Right renal pelvis (tissue), 4 donors: Measurements from ENCODE around the gene KLHDC10. TPM values are rescaled to one million over a fixed set of nuclear protein-coding genes. Genes with fewer than 3 reads are reported as not detected.
"Not testable (repeated sequence)": the region's sequence is repeated elsewhere in the genome, so short reads cannot be mapped to it uniquely, and the experiment has no call there.

Experiments used
- DNase-seq, 4 donors: peaks; one replicate each; pipeline ENCODE4 v3.0.0-alpha.2; 2013; ENCODE audit warnings: low read depth in 4 of 4, low spot score in 3 of 4, missing footprints in 1 of 4
- polyA plus RNA-seq, 4 donors: library from polyadenylated mRNA; unstranded; fragments of 120-200 nt; gene quantifications; one replicate each; pipeline ENCODE4 v1.2.1, GENCODE V29; 2013; ENCODE audit not compliant: insufficient read length in 4 of 4

The KLHDC10 gene
- polyA plus RNA-seq, 4 donors: 45.9 to 55.7 (median 51.6) TPM

GRCh38 chr7:130139193-130139960, 69.0 kb downstream of the KLHDC10 start:
- DNase-seq: no peak

DNA sequence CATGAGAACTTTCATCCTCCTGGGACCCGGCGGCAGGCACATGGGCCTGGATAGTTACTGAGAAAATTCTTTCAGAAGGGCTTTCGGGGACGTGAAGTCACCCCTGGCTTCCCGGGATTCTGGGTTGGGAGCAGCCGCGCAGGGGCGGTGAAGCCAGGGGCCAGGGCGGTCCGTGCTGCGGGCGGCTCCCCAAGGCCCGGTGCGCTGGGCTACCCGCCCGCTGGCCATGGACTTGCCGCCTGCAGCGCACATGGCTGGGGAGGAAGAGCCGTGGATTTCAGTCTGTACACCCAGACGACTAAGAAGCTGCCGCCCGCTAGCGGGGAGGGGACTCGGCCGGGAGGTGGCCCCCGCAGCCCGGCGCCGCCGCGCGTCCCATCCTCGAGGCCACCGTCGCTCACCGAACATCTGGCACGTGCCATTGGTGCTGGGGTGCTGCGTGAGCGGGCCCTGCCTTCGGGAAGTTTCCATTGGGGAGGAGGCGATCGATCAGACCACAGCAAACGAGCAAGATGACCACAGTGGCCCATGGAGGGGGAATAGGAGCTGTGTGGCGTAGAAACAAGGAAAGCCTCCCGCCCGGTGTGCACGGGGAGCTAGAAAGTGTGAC, 70.3 kb downstream of the KLHDC10 start:
- no peak for DNase-seq

DNA sequence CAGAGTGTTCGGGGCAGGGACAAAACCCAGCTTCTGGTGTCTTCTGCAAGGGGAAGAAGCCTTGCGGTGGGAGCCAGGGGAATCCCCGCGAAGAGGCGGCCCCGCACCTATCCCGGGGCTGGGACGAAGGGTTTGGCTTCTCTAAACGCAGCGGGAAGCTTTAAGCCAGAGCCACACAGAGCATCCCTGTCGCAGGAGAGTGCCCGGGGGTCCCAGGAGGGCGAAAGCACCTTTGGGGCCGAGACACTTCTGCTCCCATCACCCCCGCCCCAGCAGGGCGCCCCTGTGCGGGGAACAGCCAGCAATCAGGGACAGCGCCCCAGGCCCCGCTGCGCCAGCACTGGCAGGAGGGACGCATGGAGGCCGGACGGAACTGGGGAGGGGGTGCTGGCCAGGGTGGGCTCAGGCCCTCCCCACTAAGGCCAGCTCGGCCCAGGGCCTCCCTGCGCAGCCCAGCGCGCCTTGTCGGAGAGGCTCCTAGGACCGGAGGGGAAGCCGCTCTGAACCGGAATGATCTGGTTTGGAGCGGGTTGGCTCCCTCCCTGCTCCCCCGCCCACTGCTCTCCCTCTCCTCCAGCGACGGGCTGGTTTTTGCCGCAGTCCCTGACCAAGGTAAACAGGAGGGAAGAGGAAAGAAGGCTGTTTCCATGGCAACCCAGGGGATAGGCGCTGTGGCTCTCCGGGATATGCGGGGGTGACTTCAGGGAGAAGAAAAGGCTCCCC, 71.0 kb downstream of the KLHDC10 start:
- DNase-seq: peak; percentile 85 to 92 (median 91)

GRCh38 chr7:130141884-130142653, 71.7 kb downstream of the KLHDC10 start:
- peak in 1 of 4 donors; percentile 57 for DNase-seq

DNA sequence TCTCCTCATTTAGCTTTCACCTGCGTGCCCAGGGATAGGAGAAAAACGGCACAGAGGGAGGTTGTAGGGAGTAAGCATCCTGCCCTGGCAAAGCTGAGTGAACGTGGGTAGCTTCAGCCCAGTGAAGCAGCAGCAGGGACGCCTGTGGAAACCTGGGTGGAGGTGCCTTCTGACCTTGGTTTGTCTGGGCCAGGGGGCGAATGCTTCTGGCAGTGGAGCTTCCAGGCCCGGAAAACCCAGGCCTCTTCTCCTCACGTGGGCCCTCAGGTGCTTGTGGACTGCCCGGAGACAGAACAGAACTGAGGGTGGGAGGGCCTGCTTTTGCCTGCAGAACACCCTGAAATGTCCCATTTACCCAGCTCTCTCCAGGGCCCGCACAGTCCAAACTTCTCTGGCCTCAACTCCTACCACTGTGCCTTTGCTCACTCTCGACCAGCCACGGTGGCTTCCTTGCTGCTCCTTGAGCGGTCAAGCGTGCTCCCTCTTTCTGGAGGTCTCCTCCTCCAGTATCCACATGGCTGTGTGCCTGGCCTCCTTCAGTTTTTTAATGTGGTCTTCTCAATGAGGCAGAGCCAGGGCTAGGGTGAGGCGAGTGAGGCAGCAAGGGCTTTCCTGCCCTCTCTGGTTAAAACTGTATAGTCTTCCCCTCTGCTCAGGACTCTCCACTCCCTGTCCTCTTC, 72.5 kb downstream of the KLHDC10 start:
- DNase-seq: no peak

GRCh38 chr7:130143334-130143732, 73.0 kb downstream of the KLHDC10 start:
- DNase-seq: no peak

GRCh38 chr7:130143986-130144311, 73.6 kb downstream of the KLHDC10 start:
- DNase-seq: no peak

GRCh38 chr7:130144312-130145171, 74.2 kb downstream of the KLHDC10 start:
- peak in 1 of 4 donors; percentile 59 for DNase-seq

GRCh38 chr7:130145424-130146100, 75.2 kb downstream of the KLHDC10 start:
- no peak for DNase-seq

GRCh38 chr7:130146142-130146541, 75.8 kb downstream of the KLHDC10 start:
- not testable (repeated sequence) for DNase-seq

DNA sequence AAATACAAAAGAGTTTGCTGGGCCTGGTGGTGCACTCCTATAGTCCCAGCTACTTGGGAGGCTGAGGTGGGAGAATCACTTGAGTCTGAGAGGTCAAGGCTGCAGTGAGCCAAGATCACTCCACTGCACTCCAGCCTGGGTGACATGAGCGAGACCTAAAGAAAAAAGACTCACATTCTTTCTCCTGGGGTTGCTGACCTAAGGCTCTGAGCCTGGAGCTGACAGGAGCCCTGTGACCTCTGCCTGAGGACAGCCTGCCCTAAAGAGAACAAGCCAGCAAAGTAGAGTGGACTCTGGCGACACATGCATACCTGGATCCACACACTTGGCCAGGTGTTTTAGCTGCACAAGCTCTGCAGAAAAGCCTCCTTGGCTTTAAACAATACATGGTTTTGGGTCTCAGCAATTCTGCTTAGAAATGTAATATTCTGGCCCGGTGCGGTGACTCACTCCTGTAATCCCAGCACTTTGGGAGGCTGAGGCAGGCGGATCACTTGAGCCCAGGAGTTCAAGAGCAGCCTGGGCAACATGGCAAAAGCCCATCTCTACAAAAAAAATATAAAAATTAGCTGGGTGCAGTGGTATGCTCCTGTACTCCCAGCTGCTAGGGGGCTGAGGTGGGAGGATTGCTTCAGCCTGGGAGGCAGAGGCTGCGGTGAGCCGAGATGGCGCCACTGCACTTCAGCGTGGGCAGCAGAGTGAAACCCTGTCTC, 76.5 kb downstream of the KLHDC10 start:
- DNase-seq: no peak

GRCh38 chr7:130147710-130148325, 77.5 kb downstream of the KLHDC10 start:
- DNase-seq: no peak

DNA sequence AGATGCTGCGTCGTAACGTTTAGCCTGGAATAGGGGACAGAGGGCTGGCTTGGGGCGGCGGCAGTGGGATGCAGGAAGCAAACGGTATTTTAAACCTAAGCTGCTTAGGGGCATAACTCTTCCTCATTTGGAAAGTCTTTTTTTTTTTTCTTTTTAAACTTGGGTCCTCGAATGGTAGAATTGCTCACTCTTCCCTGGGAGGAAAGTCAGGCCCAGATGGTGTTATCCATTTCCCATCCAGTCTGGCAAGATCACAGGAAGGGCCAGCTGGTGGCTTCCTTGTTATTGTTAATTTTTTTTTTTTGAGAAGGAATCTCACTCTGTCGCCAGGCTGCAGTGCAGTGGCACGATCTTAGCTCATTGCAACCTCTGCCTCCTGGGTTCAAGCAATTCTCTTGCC, 78.2 kb downstream of the KLHDC10 start:
- DNase-seq: no peak

DNA sequence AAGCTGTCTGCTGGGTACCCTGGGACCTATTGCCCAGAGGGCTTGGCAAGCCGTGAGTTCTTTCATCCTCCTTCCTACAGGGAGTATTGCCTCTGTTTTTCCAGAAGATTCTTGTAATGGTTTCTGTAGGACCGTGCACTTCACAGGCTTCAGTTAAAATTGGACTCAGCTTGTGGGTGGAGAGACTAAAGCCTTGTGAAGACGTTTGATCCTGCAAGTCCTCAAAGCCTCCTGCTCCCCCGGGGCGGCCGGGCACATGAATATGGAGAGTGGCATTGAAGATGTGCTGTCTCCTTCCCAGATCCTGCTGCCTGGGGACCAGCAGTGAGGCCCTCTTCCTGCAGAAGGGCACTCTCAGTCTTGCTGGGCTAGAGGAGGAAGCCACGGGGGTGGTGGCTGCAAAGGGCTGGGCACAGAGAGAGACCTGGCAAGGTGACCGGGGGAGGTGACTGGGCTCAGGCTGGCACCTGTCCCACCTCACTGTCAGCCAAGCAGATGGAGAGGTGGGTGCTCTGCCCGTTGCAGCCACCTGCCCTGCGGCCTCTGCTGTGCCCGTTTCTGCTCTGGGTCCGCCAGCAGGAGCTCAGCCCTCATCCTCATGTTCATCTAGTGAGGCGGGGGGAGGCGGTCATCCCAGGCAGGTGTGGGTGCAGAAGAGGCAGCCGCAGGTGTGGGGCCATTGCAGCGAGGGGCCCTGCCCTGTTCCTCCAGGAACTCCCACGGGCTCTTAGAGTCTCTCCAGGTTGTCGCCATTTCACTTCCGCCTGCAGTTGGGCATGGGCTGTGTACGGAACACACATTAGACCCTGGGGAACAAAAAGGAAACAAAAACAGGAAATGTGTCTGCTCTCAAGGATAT, 79.2 kb downstream of the KLHDC10 start:
- DNase-seq: no peak

- DNase-seq: no peak
These were observed 80.3 kb downstream of the KLHDC10 start for GRCh38 chr7:130150587-130150986.

DNA sequence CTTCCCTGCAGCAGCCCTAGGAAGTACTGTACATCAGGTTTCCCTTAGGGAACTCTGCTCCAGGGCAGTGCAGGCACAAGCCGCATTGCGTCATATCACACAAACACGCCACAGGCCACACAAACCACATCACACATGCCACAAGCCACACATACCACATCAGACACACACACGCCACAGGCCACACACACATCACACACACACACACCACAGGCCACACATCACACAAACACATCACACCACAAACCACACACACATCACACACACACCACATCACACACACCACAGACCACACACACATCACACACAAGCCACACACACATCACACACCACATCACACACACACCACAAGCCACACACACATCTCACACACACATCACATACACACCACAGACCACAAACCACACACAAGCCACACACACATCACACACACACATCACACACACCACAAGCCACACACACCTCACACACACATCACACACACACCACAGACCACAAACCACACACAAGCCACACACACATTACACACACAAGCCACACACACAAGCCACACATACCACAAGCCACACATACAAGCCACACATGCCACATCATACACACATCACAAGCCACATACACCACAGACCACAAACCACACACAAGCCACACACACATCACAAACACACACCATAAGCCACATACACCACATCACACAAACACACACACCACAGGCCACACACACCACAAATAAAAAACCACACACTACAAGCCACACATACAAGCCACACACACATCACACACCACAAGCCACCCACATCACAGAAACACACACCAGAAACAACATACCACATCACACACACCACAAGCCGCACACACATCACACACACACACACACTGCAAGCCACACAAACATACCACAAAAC, 81.5 kb downstream of the KLHDC10 start:
- DNase-seq: no peak
